Testis (tissue), 2 donors: ENCODE data around the gene MAML2.

Experiments used
- CTCF ChIP-seq, 3 experiments: fragments of 450-650 bp in 2 of 3; fragments of 200-600 bp in 1 of 3; sonication (generic) in 1 of 3; IDR thresholded peaks; one replicate each; pipeline ENCODE4 v1.5.1; 2016 to 2019; ENCODE audit warnings: antibody characterized with exemption in 3 of 3, mild to moderate bottlenecking in 2 of 3, moderate library complexity in 1 of 3
- POLR2A ChIP-seq: fragments of 450-650 bp; IDR thresholded peaks from one replicate; pipeline ENCODE4 v1.6.1; 2017; ENCODE audit warnings: antibody characterized with exemption, mild to moderate bottlenecking, moderate library complexity

DNA sequence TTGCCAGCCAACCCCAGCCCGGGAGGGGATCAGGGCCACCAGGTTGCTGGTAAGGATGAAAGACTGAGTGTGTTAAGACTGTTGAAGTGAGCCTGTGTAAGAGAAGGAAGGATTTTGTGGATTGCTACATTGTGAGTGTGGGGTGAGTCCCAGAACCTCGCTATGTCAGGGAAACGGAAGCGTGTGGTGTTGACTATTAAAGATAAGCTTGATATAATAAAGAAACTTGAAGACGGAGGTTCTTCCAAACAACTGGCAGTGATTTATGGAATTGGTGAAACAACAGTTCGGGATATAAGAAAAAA lies 47.4 kb upstream of the MAML2 start:
- TF ChIP-seq POLR2A, result no peak
- TF ChIP-seq CTCF (IDR thresholded peaks at IDR 0.05), result no peak
